AG10803 (cell line): ENCODE measurements around the gene NET1.

Experiments
- DNase-seq: peaks from one replicate; pipeline ENCODE4 v3.0.0; 2010; ENCODE audit warnings: low read depth
- H3K4me3 ChIP-seq: 2 replicates; pipeline ENCODE4 v1.5.1; 2011; ENCODE audit warnings: mild to moderate bottlenecking, low read length, control low read depth
- TF ChIP-seq, protein P1 (sequence below): conservative IDR thresholded peaks from 2 replicates; pipeline ENCODE4 v1.5.1; 2011; ENCODE audit warnings: mild to moderate bottlenecking, low read length, control low read depth, inconsistent platforms

The NET1 gene

DNA sequence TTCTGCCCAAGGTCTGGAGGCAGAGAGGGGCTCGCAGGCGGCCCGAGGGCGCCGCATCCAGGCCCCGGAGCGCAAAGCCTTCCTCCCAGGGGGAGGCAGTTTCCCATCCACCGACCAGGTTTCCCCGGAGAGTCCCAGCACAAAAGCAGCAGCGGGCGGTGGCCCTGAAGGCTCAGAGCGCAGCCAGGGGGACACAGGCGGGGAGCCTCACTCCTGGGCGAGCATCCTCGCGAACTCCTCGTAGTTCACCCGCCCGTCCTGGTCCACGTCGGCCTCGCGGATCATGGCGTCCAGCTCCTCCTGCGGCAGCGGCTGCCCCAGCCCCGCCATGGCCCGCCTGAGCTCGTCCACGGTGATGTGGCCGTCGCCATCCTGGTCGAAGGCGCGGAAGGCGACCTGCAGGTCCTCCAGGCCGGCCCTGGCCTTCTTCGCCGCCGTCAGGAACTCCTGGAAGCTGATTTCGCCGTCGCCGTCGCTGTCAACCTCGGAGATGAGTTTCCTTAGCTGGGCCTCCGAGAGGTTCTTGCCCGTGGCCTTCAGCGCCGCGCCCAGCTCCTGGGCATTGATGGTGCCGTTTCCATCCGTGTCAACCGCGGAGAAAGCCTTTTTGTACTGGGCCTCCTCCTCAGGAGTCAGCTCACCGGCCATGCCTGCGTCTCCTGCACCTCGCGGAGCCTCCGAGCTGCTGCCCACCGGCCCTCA is 86.6 kb downstream of the NET1 start:
- no peak overlapping the region for H3K4me3 ChIP-seq
- TF ChIP-seq, protein P1, sequence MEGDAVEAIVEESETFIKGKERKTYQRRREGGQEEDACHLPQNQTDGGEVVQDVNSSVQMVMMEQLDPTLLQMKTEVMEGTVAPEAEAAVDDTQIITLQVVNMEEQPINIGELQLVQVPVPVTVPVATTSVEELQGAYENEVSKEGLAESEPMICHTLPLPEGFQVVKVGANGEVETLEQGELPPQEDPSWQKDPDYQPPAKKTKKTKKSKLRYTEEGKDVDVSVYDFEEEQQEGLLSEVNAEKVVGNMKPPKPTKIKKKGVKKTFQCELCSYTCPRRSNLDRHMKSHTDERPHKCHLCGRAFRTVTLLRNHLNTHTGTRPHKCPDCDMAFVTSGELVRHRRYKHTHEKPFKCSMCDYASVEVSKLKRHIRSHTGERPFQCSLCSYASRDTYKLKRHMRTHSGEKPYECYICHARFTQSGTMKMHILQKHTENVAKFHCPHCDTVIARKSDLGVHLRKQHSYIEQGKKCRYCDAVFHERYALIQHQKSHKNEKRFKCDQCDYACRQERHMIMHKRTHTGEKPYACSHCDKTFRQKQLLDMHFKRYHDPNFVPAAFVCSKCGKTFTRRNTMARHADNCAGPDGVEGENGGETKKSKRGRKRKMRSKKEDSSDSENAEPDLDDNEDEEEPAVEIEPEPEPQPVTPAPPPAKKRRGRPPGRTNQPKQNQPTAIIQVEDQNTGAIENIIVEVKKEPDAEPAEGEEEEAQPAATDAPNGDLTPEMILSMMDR = no peak
- DNase-seq = no peak

DNA sequence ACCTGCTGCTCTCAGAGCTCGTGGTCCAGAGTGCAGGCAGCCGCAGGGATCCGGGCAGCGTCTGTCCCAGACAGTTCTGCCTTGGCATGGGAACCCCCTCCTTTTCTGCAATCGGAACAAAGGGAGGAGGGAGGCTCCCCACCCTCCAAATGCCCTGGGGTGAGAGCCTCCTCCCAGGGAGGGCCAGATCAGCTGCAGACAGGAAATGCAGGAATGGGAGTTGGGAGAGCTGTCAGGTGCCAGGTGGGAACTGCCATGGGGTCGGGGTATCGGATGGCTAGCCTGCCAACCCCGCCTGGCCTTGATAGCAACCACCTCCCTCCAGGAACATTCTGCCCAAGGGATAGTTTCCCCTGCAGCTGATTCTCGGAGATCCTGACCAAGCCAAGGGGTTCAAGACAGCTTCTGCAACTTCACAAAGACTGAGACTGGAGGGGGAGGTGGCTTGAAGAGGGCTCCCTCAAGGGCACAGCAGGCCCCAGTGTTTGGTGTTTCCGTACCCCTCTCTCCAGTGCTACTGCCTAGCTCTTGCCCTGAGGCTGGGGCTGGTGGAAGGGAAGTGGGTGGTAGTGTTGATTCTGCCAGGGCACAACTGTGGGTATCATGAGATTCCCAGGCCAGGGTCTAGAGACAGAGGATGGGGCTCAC is 87.3 kb downstream of the NET1 start, which contains the start of gene CALML5:
TSS of gene CALML5 (minus strand) at position 78 of the 648 bp plus-strand sequence. CDS start 132 bp downstream, outside the sequence.
- H3K4me3 ChIP-seq = no peak within 1 kb of the TSS
- DNase-seq = no peak
- TF ChIP-seq, protein P1 = no peak

DNA sequence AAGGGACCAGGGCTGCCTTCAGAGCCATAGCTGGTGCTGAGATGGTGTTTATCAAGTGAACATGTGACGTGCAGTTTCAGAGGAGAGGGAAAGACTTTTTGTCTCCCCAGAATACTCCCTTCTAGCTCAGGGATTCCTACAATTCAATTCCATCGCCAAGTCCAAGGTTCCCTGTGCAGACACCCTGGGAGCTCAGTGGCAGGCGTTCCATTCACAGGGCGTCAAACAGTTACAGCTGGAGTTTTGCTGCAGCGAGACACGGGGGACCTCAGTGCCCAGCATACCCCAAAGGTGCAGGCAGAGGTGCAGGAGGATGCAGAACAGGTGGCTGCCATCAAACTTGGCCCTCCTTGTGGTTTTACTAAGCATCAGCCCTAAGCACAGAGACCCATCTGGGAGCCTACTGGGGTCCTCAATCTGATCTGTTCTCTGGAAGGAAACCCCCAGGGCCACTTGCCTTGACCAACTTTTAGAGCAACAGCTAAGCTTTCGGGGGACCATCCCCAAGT is 87.9 kb downstream of the NET1 start:
- TF ChIP-seq, protein P1 = no peak
- no peak overlapping the region for H3K4me3 ChIP-seq
- DNase-seq = no peak

DNA sequence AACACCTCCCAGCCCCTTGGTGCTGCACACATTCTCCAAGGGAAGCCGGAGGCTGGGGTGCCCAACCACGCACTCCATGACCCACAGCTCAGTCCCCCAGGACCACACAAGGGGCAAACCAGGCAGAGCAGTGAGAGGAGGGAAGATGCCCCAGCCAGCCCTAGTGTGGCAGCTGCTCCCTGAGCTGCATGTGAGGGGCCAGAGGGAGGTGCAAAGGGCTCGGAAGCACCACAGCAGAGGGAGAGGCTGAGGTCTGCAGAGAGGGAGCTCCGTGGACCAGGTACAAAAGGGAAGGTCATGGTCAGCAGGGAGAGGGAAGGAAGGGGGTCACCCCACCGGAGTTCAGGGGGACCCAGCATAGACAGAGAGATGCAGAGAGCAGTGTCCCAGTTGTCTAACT is 88.6 kb downstream of the NET1 start:
- no peak for DNase-seq
- H3K4me3 ChIP-seq = no peak overlapping the region
- TF ChIP-seq, protein P1 = no peak

DNA sequence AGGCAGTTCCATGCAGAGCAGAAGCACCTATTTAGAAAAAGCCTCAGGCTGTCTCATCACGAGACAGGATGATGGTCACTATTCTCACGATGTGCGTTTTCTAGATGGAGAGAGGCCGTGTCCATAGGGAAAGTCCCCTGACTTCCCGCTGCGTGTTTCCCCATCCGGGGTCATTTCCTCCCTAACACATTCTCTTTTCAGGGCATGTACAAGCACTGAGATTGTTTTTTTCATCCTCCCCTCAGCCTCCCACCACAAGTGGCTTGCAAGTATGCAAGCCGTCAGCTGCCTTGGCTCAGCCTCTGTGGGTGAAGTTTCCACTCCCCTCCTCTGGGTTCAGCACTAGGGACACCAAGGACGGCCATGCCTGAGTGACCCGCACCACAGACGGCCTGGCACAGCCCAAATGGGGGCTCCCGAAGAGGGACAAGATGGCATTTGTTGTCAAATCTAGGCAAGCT is 89.7 kb downstream of the NET1 start:
- TF ChIP-seq, protein P1 = no peak
- no peak for DNase-seq
- H3K4me3 ChIP-seq = no peak overlapping the region

DNA sequence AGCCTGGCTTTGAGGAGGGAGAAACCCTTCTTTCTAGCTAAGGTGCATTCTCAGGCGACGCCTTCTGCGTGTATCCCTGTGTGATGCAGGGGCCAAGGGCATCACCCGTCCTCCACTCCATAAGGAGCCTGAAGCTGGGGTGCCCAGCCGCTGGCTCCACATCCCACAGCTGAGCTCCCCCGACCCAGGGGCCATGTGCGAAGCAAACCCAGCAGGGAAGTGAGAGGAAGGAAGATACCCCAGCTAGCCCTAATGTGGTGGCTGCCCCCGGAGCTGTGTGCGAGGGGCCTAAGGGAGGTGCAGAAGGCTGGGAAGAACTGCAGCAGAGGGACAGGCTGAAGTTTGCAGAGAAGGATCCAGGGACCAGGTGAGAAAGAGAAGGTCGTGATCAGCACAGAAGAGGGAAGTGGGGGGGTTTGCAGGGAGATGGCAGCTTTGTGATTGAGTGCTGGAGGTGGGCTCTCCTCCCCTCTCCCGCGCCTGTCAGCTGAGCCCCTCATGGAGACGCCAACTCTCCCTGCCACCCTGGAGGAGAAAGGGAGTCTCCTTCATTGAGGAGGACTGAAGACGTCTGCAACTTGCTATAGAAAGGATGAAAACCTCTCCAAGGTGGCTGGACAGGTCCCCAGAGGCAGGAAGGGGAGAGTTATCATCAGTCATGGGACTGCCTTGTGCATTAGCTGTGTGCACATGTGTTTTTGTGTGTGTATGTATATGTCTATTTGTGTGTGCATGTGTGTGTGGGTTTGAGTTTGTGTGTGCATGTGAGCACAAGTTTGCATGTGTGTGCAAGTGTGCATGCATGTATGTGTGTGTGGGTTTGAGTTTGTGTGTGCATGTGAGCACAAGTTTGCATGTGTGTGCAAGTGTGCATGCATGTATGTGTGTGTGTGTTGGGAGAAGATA is 90.5 kb downstream of the NET1 start:
- TF ChIP-seq, protein P1 = no peak
- no peak for DNase-seq
- H3K4me3 ChIP-seq = no peak overlapping the region
